ENCODE measurements around the gene SLC26A9.

SLC26A9 gene

DNA sequence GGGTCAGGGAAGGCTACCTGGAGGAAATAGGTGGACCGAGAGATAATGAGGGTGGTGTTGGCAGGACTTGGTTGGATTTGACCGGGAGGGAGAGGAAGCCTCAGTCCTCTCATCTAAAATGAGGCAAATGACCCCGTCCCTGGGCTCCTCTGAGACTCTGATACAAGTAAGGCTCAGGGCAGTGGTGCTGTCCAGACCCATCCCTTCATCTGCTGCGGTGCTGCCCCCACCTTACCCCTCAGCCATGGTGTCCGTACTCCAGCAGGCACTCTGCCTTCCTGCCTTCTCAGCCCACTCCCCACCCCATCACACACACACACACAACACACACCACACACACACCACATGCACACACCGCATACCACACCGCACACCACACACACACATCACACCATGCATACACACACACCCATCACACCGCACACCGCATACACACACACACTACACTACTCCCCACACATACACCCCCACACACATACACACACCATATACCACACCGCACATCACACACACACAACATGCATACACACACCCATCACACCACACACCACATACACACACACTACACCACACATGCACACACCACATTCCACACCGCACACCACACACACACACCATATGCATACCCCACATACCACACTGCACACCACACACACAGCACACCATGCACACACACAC, 29.4 kb upstream of the SLC26A9 start (continued):
- TF ChIP-seq, protein P1, sequence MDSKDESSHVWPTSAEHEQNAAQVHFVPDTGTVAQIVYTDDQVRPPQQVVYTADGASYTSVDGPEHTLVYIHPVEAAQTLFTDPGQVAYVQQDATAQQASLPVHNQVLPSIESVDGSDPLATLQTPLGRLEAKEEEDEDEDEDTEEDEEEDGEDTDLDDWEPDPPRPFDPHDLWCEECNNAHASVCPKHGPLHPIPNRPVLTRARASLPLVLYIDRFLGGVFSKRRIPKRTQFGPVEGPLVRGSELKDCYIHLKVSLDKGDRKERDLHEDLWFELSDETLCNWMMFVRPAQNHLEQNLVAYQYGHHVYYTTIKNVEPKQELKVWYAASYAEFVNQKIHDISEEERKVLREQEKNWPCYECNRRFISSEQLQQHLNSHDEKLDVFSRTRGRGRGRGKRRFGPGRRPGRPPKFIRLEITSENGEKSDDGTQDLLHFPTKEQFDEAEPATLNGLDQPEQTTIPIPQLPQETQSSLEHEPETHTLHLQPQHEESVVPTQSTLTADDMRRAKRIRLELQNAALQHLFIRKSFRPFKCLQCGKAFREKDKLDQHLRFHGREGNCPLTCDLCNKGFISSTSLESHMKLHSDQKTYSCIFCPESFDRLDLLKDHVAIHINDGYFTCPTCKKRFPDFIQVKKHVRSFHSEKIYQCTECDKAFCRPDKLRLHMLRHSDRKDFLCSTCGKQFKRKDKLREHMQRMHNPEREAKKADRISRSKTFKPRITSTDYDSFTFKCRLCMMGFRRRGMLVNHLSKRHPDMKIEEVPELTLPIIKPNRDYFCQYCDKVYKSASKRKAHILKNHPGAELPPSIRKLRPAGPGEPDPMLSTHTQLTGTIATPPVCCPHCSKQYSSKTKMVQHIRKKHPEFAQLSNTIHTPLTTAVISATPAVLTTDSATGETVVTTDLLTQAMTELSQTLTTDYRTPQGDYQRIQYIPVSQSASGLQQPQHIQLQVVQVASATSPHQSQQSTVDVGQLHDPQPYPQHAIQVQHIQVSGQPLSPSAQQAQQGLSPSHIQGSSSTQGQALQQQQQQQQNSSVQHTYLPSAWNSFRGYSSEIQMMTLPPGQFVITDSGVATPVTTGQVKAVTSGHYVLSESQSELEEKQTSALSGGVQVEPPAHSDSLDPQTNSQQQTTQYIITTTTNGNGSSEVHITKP (tag by site-specific recombination; IDR thresholded peaks at IDR 0.05), result no peak
- no peak for TF ChIP-seq ZFP69B (tag by site-specific recombination; IDR thresholded peaks at IDR 0.05)
- TF ChIP-seq, protein P2, sequence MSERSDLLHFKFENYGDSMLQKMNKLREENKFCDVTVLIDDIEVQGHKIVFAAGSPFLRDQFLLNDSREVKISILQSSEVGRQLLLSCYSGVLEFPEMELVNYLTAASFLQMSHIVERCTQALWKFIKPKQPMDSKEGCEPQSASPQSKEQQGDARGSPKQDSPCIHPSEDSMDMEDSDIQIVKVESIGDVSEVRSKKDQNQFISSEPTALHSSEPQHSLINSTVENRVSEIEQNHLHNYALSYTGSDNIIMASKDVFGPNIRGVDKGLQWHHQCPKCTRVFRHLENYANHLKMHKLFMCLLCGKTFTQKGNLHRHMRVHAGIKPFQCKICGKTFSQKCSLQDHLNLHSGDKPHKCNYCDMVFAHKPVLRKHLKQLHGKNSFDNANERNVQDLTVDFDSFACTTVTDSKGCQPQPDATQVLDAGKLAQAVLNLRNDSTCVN (tag by site-specific recombination; optimal IDR thresholded peaks at IDR 0.05), result peak; percentile 14
- TF ChIP-seq, protein P3, sequence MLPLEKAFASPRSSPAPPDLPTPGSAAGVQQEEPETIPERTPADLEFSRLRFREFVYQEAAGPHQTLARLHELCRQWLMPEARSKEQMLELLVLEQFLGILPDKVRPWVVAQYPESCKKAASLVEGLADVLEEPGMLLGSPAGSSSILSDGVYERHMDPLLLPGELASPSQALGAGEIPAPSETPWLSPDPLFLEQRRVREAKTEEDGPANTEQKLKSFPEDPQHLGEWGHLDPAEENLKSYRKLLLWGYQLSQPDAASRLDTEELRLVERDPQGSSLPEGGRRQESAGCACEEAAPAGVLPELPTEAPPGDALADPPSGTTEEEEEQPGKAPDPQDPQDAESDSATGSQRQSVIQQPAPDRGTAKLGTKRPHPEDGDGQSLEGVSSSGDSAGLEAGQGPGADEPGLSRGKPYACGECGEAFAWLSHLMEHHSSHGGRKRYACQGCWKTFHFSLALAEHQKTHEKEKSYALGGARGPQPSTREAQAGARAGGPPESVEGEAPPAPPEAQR (tag by site-specific recombination; IDR thresholded peaks at IDR 0.05), result 0 out of 2 replicates have a peak, but pooled peaks have one; percentile 2
- TF ChIP-seq FEZF1 (tag by site-specific recombination; IDR thresholded peaks at IDR 0.05), result no peak
- no peak for TF ChIP-seq MYNN (tag by site-specific recombination; IDR thresholded peaks at IDR 0.05; ENCODE audit: borderline replicate concordance)
- TF ChIP-seq RBAK (tag by site-specific recombination; IDR thresholded peaks at IDR 0.05), result no peak

DNA sequence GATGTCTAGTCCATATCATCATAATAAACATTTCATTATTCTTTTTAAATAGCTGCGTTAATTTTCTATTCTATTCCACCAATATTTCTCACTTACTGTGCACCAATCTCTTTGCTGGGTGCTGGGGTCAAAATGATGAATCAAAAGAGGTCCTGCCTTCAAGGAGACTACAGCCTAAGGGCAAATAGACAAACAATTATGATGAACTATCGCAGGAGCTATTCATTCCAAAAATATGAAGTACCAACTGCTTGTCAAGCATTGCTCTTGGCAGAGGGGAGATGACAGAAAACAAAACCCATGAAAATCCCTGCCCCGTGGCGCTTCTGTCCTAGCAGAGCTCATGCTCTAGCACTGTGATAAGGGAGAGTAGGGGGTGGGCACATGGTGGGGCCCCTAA, 28.8 kb upstream of the SLC26A9 start:
- POLR2A ChIA-PET, result no interaction called here
- CTCF ChIA-PET, result interaction anchor here (0.6 to 4.5 kb wide), 5 partner anchors 11 to 261 kb away, joined by 3 to 39 read pairs (median 3); no protein-coding TSS in a partner anchor
- Histone ChIP-seq H3K4me1 (ENCODE audit: control insufficient read depth, insufficient read depth, low read length) (no peaks in the 10 kb centered on the region), H3K36me3 (ENCODE audit: control insufficient read depth in 2 of 2, insufficient read depth in 1 of 2, low read length in 2 of 2) (no peaks in the 10 kb centered on the region), H3K4me3 (ENCODE audit: low read depth, low read length) (no peak overlapping the region), H3K9me3 (ENCODE audit: control insufficient read depth, insufficient read depth, low read depth, low read length) (no peaks in the 10 kb centered on the region), H3K27ac (ENCODE audit: extremely low read depth, low read depth, low read length) (no peak overlapping the region)
- TF ChIP-seq, protein P4, sequence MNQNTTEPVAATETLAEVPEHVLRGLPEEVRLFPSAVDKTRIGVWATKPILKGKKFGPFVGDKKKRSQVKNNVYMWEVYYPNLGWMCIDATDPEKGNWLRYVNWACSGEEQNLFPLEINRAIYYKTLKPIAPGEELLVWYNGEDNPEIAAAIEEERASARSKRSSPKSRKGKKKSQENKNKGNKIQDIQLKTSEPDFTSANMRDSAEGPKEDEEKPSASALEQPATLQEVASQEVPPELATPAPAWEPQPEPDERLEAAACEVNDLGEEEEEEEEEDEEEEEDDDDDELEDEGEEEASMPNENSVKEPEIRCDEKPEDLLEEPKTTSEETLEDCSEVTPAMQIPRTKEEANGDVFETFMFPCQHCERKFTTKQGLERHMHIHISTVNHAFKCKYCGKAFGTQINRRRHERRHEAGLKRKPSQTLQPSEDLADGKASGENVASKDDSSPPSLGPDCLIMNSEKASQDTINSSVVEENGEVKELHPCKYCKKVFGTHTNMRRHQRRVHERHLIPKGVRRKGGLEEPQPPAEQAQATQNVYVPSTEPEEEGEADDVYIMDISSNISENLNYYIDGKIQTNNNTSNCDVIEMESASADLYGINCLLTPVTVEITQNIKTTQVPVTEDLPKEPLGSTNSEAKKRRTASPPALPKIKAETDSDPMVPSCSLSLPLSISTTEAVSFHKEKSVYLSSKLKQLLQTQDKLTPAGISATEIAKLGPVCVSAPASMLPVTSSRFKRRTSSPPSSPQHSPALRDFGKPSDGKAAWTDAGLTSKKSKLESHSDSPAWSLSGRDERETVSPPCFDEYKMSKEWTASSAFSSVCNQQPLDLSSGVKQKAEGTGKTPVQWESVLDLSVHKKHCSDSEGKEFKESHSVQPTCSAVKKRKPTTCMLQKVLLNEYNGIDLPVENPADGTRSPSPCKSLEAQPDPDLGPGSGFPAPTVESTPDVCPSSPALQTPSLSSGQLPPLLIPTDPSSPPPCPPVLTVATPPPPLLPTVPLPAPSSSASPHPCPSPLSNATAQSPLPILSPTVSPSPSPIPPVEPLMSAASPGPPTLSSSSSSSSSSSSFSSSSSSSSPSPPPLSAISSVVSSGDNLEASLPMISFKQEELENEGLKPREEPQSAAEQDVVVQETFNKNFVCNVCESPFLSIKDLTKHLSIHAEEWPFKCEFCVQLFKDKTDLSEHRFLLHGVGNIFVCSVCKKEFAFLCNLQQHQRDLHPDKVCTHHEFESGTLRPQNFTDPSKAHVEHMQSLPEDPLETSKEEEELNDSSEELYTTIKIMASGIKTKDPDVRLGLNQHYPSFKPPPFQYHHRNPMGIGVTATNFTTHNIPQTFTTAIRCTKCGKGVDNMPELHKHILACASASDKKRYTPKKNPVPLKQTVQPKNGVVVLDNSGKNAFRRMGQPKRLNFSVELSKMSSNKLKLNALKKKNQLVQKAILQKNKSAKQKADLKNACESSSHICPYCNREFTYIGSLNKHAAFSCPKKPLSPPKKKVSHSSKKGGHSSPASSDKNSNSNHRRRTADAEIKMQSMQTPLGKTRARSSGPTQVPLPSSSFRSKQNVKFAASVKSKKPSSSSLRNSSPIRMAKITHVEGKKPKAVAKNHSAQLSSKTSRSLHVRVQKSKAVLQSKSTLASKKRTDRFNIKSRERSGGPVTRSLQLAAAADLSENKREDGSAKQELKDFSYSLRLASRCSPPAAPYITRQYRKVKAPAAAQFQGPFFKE (tag by site-specific recombination; IDR thresholded peaks at IDR 0.05; ENCODE audit: borderline replicate concordance), result no peak
- TF ChIP-seq SP3 (tag by site-specific recombination; IDR thresholded peaks at IDR 0.05) (no peak), ZNF2 (tag by site-specific recombination; IDR thresholded peaks at IDR 0.05) (no peak), ZNF558 (tag by site-specific recombination; IDR thresholded peaks at IDR 0.05) (no peak), ZNF24 (tag by site-specific recombination; IDR thresholded peaks at IDR 0.05) (no peak), PRDM1 (tag by site-specific recombination; IDR thresholded peaks at IDR 0.05) (no peak), ZNF155 (tag by site-specific recombination; IDR thresholded peaks at IDR 0.05) (no peak), ZNF561 (tag by site-specific recombination; IDR thresholded peaks at IDR 0.05; ENCODE audit: borderline replicate concordance) (no peak), KLF7 (tag by site-specific recombination; IDR thresholded peaks at IDR 0.05; ENCODE audit: borderline replicate concordance) (no peak), SP2 (tag by site-specific recombination; IDR thresholded peaks at IDR 0.05) (no peak), REPIN1 (tag by site-specific recombination; IDR thresholded peaks at IDR 0.05; ENCODE audit: low read depth) (no peak), ZNF114 (tag by site-specific recombination; IDR thresholded peaks at IDR 0.05) (no peak)
- TF ChIP-seq, protein P5, sequence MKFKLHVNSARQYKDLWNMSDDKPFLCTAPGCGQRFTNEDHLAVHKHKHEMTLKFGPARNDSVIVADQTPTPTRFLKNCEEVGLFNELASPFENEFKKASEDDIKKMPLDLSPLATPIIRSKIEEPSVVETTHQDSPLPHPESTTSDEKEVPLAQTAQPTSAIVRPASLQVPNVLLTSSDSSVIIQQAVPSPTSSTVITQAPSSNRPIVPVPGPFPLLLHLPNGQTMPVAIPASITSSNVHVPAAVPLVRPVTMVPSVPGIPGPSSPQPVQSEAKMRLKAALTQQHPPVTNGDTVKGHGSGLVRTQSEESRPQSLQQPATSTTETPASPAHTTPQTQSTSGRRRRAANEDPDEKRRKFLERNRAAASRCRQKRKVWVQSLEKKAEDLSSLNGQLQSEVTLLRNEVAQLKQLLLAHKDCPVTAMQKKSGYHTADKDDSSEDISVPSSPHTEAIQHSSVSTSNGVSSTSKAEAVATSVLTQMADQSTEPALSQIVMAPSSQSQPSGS (tag by site-specific recombination; IDR thresholded peaks at IDR 0.05; ENCODE audit: low read depth), result no peak
- TF ChIP-seq, protein P6, sequence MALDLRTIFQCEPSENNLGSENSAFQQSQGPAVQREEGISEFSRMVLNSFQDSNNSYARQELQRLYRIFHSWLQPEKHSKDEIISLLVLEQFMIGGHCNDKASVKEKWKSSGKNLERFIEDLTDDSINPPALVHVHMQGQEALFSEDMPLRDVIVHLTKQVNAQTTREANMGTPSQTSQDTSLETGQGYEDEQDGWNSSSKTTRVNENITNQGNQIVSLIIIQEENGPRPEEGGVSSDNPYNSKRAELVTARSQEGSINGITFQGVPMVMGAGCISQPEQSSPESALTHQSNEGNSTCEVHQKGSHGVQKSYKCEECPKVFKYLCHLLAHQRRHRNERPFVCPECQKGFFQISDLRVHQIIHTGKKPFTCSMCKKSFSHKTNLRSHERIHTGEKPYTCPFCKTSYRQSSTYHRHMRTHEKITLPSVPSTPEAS (tag by site-specific recombination; IDR thresholded peaks at IDR 0.05), result no peak
